ENCODE results near the gene HEATR9. TPM values are rescaled to one million over a fixed set of nuclear protein-coding genes. Genes with fewer than 3 reads are reported as not detected.
A peak's percentile ranks its signal among the peaks of the same experiment; 100 is the strongest.

The HEATR9 gene
- total and polyA plus RNA-seq, 4 donors, result not detected

DNA sequence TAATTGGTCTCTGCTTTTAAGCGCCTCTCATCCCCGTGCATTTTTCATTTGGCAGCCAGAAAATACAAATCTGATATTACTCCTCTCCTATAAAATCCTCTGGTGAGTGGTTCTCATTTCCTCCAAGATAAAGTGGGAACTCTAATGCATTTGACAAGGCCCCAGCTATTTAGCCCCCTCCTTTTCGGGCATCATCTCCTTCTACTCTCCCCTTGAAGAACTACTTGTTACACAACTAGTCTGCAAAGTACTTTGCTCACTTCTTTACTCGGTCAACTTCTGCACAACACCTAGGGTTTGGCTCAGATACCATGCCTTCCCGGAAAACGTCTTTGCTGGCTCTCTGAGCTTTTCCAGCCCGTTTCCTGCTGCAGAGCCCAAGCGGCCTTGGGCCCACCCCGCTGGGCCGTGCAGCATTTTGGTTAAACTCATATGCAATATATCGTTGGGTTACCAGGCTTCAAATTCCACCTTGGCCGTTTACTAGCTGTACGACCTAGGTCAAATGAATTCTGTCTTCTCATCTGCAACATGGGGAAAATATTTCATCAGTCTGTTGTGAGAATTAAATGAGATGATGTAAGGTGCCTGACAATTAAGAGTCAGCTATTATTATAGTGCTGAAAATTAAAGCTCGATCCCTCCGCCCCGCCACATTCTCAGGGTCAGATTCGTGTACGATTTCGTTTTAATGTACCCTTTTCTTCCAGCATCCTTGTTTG, 60.3 kb downstream of the HEATR9 start:
- Histone ChIP-seq H3K36me3 (ENCODE audit: control insufficient read depth in 1 of 2, insufficient read depth in 2 of 2, low read length in 1 of 2) (no peaks in the 10 kb centered on the region), H3K4me3 (ENCODE audit: low read length in 2 of 2) (no peak overlapping the region), H3K27ac (ENCODE audit: low read depth in 1 of 2, low read length in 2 of 2) (peak overlapping the region; percentile 4 to 73), H3K9me3 (ENCODE audit: control insufficient read depth, low read length) (no peaks in the 10 kb centered on the region), H3K4me1 (ENCODE audit: control insufficient read depth in 1 of 2, insufficient read depth in 2 of 2, low read length in 2 of 2) (no peaks in the 10 kb centered on the region), H3K27me3 (ENCODE audit: control insufficient read depth in 1 of 2, insufficient read depth in 2 of 2, low read length in 1 of 2) (no peaks in the 10 kb centered on the region)
- intact Hi-C loops (cut with DNase I), result loop anchor here in 1 of 2 donors (5.0 kb wide), 2 partner anchors 231 to 436 kb away; partner anchors contain the start of genes PEX12 and SLFN11
- 29 to 33% methylated on average over 19 of the region's 19 CpGs for WGBS, 2 donors
- ATAC-seq (ENCODE audit: low FRiP score) (no peak), DNase-seq (no peak)

GRCh38 chr17:35807371-35808144, 61.1 kb downstream of the HEATR9 start:
- Histone ChIP-seq H3K4me3 (ENCODE audit: low read length in 2 of 2) (no peak overlapping the region), H3K36me3 (ENCODE audit: control insufficient read depth in 1 of 2, insufficient read depth in 2 of 2, low read length in 1 of 2) (no peaks in the 10 kb centered on the region), H3K4me1 (ENCODE audit: control insufficient read depth in 1 of 2, insufficient read depth in 2 of 2, low read length in 2 of 2) (no peaks in the 10 kb centered on the region), H3K27me3 (ENCODE audit: control insufficient read depth in 1 of 2, insufficient read depth in 2 of 2, low read length in 1 of 2) (no peaks in the 10 kb centered on the region), H3K9me3 (ENCODE audit: control insufficient read depth, low read length) (no peaks in the 10 kb centered on the region), H3K27ac (ENCODE audit: low read depth in 1 of 2, low read length in 2 of 2) (peak overlapping the region in 1 of 2 donors; percentile 4)
- intact Hi-C loops (cut with DNase I), result loop anchor here in 1 of 2 donors (5.0 kb wide), 2 partner anchors 230 to 435 kb away; partner anchors contain the start of genes PEX12 and SLFN11
- WGBS, 2 donors, result 72 to 74% methylated on average over 7 of the region's 7 CpGs
- ATAC-seq (ENCODE audit: low FRiP score) (no peak), DNase-seq (no peak)

Other genes starting within 250 kb of the HEATR9 start
- gene RASL10B, start 137.3 kb downstream of the HEATR9 start, total RNA-seq, result 1 to 10 TPM; 1.3 to 3.5 TPM
- 1 to 10 TPM in 1 of 2 donors, under 1 TPM in 1; 0.31 to 1.3 TPM for gene RASL10B, start 137.3 kb downstream of the HEATR9 start, polyA plus RNA-seq
- not detected for gene GAS2L2, start 115.7 kb downstream of the HEATR9 start, total RNA-seq
- gene GAS2L2, start 115.7 kb downstream of the HEATR9 start, polyA plus RNA-seq, result under 1 TPM in 1 of 2 donors, not detected in 1; 0.05 TPM
- not detected for gene C17orf50, start 108.0 kb downstream of the HEATR9 start, total RNA-seq
- not detected for gene C17orf50, start 108.0 kb downstream of the HEATR9 start, polyA plus RNA-seq
- 1 to 10 TPM; 4.5 to 6.4 TPM for gene MMP28, start 73.2 kb downstream of the HEATR9 start, total RNA-seq
- gene MMP28, start 73.2 kb downstream of the HEATR9 start, polyA plus RNA-seq, result 1 to 10 TPM; 1.5 to 5.4 TPM
- 100 to 1,000 TPM; 136 to 167 TPM for gene TAF15, start 59.4 kb downstream of the HEATR9 start, total RNA-seq
- 100 to 1,000 TPM in 1 of 2 donors, 10 to 100 TPM in 1; 86.2 to 143 TPM for gene TAF15, start 59.4 kb downstream of the HEATR9 start, polyA plus RNA-seq
- gene CCL5, start 11.5 kb upstream of the HEATR9 start, total RNA-seq, result 1 to 10 TPM; 6.7 to 7.5 TPM
- 1 to 10 TPM; 1.5 to 9.4 TPM for gene CCL5, start 11.5 kb upstream of the HEATR9 start, polyA plus RNA-seq
- not detected for gene RDM1, start 61.9 kb upstream of the HEATR9 start, total RNA-seq
- gene RDM1, start 61.9 kb upstream of the HEATR9 start, polyA plus RNA-seq, result not detected
- not detected for gene LYZL6, start 74.8 kb upstream of the HEATR9 start, total RNA-seq
- gene LYZL6, start 74.8 kb upstream of the HEATR9 start, polyA plus RNA-seq, result not detected
- gene CCL16, start 112.6 kb upstream of the HEATR9 start, total RNA-seq, result 1 to 10 TPM; 1.1 to 1.9 TPM
- gene CCL16, start 112.6 kb upstream of the HEATR9 start, polyA plus RNA-seq, result not detected
- gene CCL14, start 117.8 kb upstream of the HEATR9 start, total RNA-seq, result 100 to 1,000 TPM; 136 to 224 TPM
- gene CCL14, start 117.8 kb upstream of the HEATR9 start, polyA plus RNA-seq, result 1 to 10 TPM; 4.0 to 8.8 TPM
- gene CCL15, start 132.7 kb upstream of the HEATR9 start, total RNA-seq, result not detected
- gene CCL15, start 132.7 kb upstream of the HEATR9 start, polyA plus RNA-seq, result 1 to 10 TPM in 1 of 2 donors, not detected in 1; 7.1 TPM
- 1 to 10 TPM; 5.6 to 8.6 TPM for gene CCL23, start 149.1 kb upstream of the HEATR9 start, total RNA-seq
- not detected for gene CCL23, start 149.1 kb upstream of the HEATR9 start, polyA plus RNA-seq
- 10 to 100 TPM in 1 of 2 donors, 1 to 10 TPM in 1; 5.6 to 39.0 TPM for gene CCL18, start 195.4 kb upstream of the HEATR9 start, total RNA-seq
- 10 to 100 TPM in 1 of 2 donors, under 1 TPM in 1; 0.64 to 53.0 TPM for gene CCL18, start 195.4 kb upstream of the HEATR9 start, polyA plus RNA-seq
- gene CCL3, start 221.3 kb upstream of the HEATR9 start, total RNA-seq, result 10 to 100 TPM in 1 of 2 donors, 1 to 10 TPM in 1; 6.6 to 17.9 TPM
- gene CCL3, start 221.3 kb upstream of the HEATR9 start, polyA plus RNA-seq, result 10 to 100 TPM in 1 of 2 donors, 1 to 10 TPM in 1; 4.0 to 38.3 TPM
- 10 to 100 TPM in 1 of 2 donors, 1 to 10 TPM in 1; 6.4 to 12.5 TPM for gene CCL4, start 234.9 kb upstream of the HEATR9 start, total RNA-seq
- gene CCL4, start 234.9 kb upstream of the HEATR9 start, polyA plus RNA-seq, result 10 to 100 TPM in 1 of 2 donors, 1 to 10 TPM in 1; 1.9 to 13.5 TPM

Data from aorta (tissue), 5 donors.